Smooth muscle cell (in vitro differentiated cells): Measurements from ENCODE around the gene PIBF1. TPM values are rescaled to one million over a fixed set of nuclear protein-coding genes. Genes with fewer than 3 reads are reported as not detected.

Source experiments
- DNase-seq: peaks from one replicate; lab custom pipeline; 2025; ENCODE audit not compliant: unreplicated experiment; lab: John Stamatoyannopoulos, UW
- H2AFZ ChIP-seq: fragments of 200-600 bp; sonication (generic); 2 replicates; pipeline ENCODE4 v1.6.0; 2016; ENCODE audit warnings: antibody characterized with exemption, low read depth, mild to moderate bottlenecking
- H3F3A ChIP-seq: fragments of 200-600 bp; sonication (generic); 2 replicates; pipeline ENCODE4 v1.6.0; 2017; ENCODE audit warnings: antibody characterized with exemption, low read depth
- H3K27ac ChIP-seq: fragments of 200-600 bp; sonication (generic); 2 replicates; pipeline ENCODE4 v1.5.1; 2016; ENCODE audit warnings: low read depth, mild to moderate bottlenecking
- H3K27me3 ChIP-seq: fragments of 200-600 bp; sonication (generic); 2 replicates; pipeline ENCODE4 v1.6.1; 2016; ENCODE audit warnings: low read depth, mild to moderate bottlenecking
- H3K36me3 ChIP-seq: fragments of 200-600 bp; sonication (generic); 2 replicates; pipeline ENCODE4 v1.5.1; 2016; ENCODE audit warnings: low read depth
- H3K4me1 ChIP-seq: fragments of 200-600 bp; sonication (generic); 2 replicates; pipeline ENCODE4 v1.5.1; 2016; ENCODE audit warnings: low read depth
- H3K4me2 ChIP-seq: fragments of 200-600 bp; sonication (generic); 2 replicates; pipeline ENCODE4 v1.6.0; 2016; ENCODE audit warnings: mild to moderate bottlenecking
- H3K4me3 ChIP-seq: fragments of 200-600 bp; sonication (generic); 2 replicates; pipeline ENCODE4 v1.5.1; 2016; ENCODE audit warnings: mild to moderate bottlenecking
- H3K79me2 ChIP-seq: fragments of 200-600 bp; sonication (generic); 2 replicates; pipeline ENCODE4 v1.6.0; 2016; ENCODE audit warnings: low read depth, mild to moderate bottlenecking
- H3K9ac ChIP-seq: fragments of 200-600 bp; sonication (generic); 2 replicates; pipeline ENCODE4 v1.6.0; 2016; ENCODE audit warnings: low read depth
- H3K9me3 ChIP-seq: fragments of 200-600 bp; sonication (generic); replicated peaks from 2 replicates; pipeline ENCODE4 v1.5.1; 2016; ENCODE audit warnings: low read depth
- H4K20me1 ChIP-seq: fragments of 200-600 bp; sonication (generic); 2 replicates; pipeline ENCODE4 v1.6.0; 2016; ENCODE audit warnings: low read depth
- CTCF ChIP-seq: fragments of 200-600 bp; sonication (generic); IDR thresholded peaks from 2 replicates; pipeline ENCODE4 v1.5.1; 2017; ENCODE audit warnings: borderline replicate concordance, mild to moderate bottlenecking, antibody characterized with exemption; ENCODE audit not compliant: insufficient read depth, poor library complexity, severe bottlenecking
- WGBS: methylation state at CpG from one replicate; pipeline ENCODE4 v1.1.7; 2016; ENCODE audit warnings: low lambda C conversion rate; 5-methylcytosine and 5-hydroxymethylcytosine counted together
- polyA plus RNA-seq: library from polyadenylated mRNA; unstranded; fragments of >200 nt; fragmentation: Nextera tagmentation; extraction: Ambion mirVana; gene quantifications from 2 replicates; pipeline ENCODE4 v1.2.1, GENCODE V29; 2016
- total RNA-seq: library from RNA; depleted of rRNA; stranded (reverse); fragments of >200 nt; gene quantifications from 2 replicates; pipeline ENCODE4 v1.2.3, GENCODE V29; 2014

PIBF1 gene
- total and polyA plus RNA-seq, 2 experiments from 2014 or later = 14.1 to 30.8 TPM

- H3K9ac ChIP-seq = no peak overlapping the region
- WGBS = 91% methylated on average over 1 of the region's 1 CpG
- DNase-seq = no peak
- H3K27ac ChIP-seq = no peak overlapping the region
- no peaks in the 10 kb centered on the region for H3K27me3 ChIP-seq
- H3K79me2 ChIP-seq = no peaks in the 10 kb centered on the region
- no peak for TF ChIP-seq CTCF
- H3F3A ChIP-seq = peaks cover 5% of the 10 kb centered on the region
- H2AFZ ChIP-seq = no peak overlapping the region
- no peak overlapping the region for H3K4me2 ChIP-seq
- peaks cover 7% of the 10 kb centered on the region for H3K36me3 ChIP-seq
- peaks cover 3% of the 10 kb centered on the region for H4K20me1 ChIP-seq
- H3K9me3 ChIP-seq = no peaks in the 10 kb centered on the region
- H3K4me1 ChIP-seq = no peaks in the 10 kb centered on the region
- no peak overlapping the region for H3K4me3 ChIP-seq
Observed at GRCh38 chr13:72745260-72745659, 36.7 kb upstream of the PIBF1 start.

- H3K36me3 ChIP-seq = peaks cover 25% of the 10 kb centered on the region
- H3K9me3 ChIP-seq = no peaks in the 10 kb centered on the region
- peaks cover 2% of the 10 kb centered on the region for H4K20me1 ChIP-seq
- no peak overlapping the region for H3K9ac ChIP-seq
- H3K4me3 ChIP-seq = no peak overlapping the region
- no peaks in the 10 kb centered on the region for H3F3A ChIP-seq
- no peak for TF ChIP-seq CTCF
- H3K79me2 ChIP-seq = no peaks in the 10 kb centered on the region
- H3K27me3 ChIP-seq = no peaks in the 10 kb centered on the region
- H3K4me1 ChIP-seq = no peaks in the 10 kb centered on the region
- no peak for DNase-seq
- no peak overlapping the region for H3K27ac ChIP-seq
- H3K4me2 ChIP-seq = no peak overlapping the region
- H2AFZ ChIP-seq = no peak overlapping the region
Observed at GRCh38 chr13:72751220-72751619, 30.7 kb upstream of the PIBF1 start.

- no peak overlapping the region for H3K9ac ChIP-seq
- DNase-seq = no peak
- no peak overlapping the region for H2AFZ ChIP-seq
- no peaks in the 10 kb centered on the region for H3K79me2 ChIP-seq
- H3K27ac ChIP-seq = peak overlapping the region; percentile 21
- no peaks in the 10 kb centered on the region for H3K4me1 ChIP-seq
- H3K9me3 ChIP-seq = no peaks in the 10 kb centered on the region
- H3K4me3 ChIP-seq = no peak overlapping the region
- TF ChIP-seq CTCF = no peak
- H3F3A ChIP-seq = no peaks in the 10 kb centered on the region
- 76% methylated on average over 6 of the region's 6 CpGs for WGBS
- H3K4me2 ChIP-seq = no peak overlapping the region
- peaks cover 2% of the 10 kb centered on the region for H4K20me1 ChIP-seq
- peaks cover 29% of the 10 kb centered on the region for H3K36me3 ChIP-seq
- H3K27me3 ChIP-seq = no peaks in the 10 kb centered on the region
Observed at GRCh38 chr13:72754111-72754510, 27.8 kb upstream of the PIBF1 start.

GRCh38 chr13:72757792-72758535 lies 24.0 kb upstream of the PIBF1 start:
- Histone ChIP-seq H2AFZ (no peak overlapping the region), H3K79me2 (no peaks in the 10 kb centered on the region), H3K27ac (no peak overlapping the region), H4K20me1 (no peaks in the 10 kb centered on the region), H3K4me2 (no peak overlapping the region), H3K4me1 (no peaks in the 10 kb centered on the region), H3K27me3 (no peaks in the 10 kb centered on the region), H3K4me3 (no peak overlapping the region), H3K9ac (no peak overlapping the region), H3F3A (no peaks in the 10 kb centered on the region), H3K9me3 (no peaks in the 10 kb centered on the region), H3K36me3 (peaks cover 53% of the 10 kb centered on the region)
- DNase-seq = no peak
- no peak for TF ChIP-seq CTCF
- 73% methylated on average over 4 of the region's 4 CpGs for WGBS
